ENCODE results near the gene INTS4.
"Not testable (repeated sequence)": the region's sequence is repeated elsewhere in the genome, so short reads cannot be mapped to it uniquely, and the experiment has no call there.

Gene INTS4

GRCh38 chr11:77909277-77909676 is 85.2 kb downstream of the INTS4 start:
- TF ChIP-seq, protein P1, sequence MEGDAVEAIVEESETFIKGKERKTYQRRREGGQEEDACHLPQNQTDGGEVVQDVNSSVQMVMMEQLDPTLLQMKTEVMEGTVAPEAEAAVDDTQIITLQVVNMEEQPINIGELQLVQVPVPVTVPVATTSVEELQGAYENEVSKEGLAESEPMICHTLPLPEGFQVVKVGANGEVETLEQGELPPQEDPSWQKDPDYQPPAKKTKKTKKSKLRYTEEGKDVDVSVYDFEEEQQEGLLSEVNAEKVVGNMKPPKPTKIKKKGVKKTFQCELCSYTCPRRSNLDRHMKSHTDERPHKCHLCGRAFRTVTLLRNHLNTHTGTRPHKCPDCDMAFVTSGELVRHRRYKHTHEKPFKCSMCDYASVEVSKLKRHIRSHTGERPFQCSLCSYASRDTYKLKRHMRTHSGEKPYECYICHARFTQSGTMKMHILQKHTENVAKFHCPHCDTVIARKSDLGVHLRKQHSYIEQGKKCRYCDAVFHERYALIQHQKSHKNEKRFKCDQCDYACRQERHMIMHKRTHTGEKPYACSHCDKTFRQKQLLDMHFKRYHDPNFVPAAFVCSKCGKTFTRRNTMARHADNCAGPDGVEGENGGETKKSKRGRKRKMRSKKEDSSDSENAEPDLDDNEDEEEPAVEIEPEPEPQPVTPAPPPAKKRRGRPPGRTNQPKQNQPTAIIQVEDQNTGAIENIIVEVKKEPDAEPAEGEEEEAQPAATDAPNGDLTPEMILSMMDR (IDR thresholded peaks at IDR 0.05; ENCODE audit: extremely low read depth, missing control alignments): no peak

DNA sequence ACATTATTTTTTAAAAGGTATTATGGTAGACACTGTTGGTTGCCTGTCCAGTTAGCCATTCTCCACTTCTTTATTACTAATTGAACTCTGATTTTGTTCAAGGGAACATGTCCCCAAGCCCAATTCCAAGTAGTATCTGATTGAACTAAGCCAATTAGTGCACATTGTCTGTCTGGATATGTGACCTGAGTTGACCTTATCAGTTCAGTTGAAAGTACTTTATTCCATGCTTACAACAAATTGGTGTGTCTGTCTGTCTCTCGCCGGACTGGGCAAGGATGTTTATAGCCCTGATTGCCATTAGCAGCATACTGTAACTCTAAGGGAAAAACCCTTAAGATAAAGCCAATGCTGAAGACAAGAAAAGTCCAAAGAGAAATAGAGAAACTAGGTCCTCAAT is 85.6 kb downstream of the INTS4 start:
- no peak for DNase-seq (ENCODE audit: low spot score)
- TF ChIP-seq, protein P1 (IDR thresholded peaks at IDR 0.05; ENCODE audit: extremely low read depth, missing control alignments): no peak

More at GRCh38 chr11:77909277-77909676, 85.2 kb downstream of the INTS4 start:
- no peak for DNase-seq (ENCODE audit: low spot score)

DNA sequence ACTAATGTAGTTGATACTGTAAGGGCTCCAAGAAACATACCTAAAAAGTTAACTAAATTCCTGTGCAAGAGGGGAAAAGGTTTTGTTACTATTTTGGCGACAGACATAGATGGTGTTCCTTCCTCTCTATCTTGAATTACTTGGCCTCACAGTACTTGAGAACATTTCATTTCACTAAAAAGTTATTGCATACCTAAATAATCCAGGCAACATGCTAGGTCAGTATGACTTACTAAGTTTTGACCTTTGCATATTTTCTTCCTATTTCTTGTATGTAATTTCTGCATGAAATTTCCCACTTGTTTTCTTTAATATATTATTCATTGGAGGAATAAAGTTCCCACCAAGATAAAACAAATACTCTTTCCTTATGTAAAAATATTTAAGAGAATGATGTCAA is 99.5 kb downstream of the INTS4 start:
- DNase-seq (ENCODE audit: low spot score): not testable (repeated sequence)

GRCh38 chr11:77891703-77892102 is 102.8 kb downstream of the INTS4 start:
- DNase-seq (ENCODE audit: low spot score): not testable (repeated sequence)

DNA sequence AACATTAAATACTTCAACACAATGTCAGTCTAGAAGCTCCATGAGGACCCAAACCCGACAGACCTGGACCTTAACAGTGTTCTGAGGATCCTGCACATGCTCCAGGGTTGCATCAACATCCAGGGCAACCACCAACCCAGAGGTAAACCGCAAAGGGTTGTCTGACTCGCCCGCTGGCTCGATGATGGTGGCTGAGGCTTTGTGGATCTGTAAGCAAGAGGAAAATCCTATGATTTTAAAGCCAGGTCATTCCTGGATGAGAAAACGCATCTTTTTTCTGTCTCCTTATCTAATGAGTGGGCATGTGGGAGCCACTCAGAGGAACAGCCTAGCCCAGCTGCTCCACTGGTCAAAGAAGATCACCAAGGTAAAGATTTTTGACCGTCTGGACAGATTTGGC is 103.2 kb downstream of the INTS4 start:
- DNase-seq (ENCODE audit: low spot score): not testable (repeated sequence)

- DNase-seq (ENCODE audit: low spot score): not testable (repeated sequence)
Observed at GRCh38 chr11:77890619-77891056, 103.8 kb downstream of the INTS4 start.

GRCh38 chr11:77890100-77890614 is 104.3 kb downstream of the INTS4 start:
- not testable (repeated sequence) for DNase-seq (ENCODE audit: low spot score)

GRCh38 chr11:77889045-77889444 is 105.4 kb downstream of the INTS4 start:
- not testable (repeated sequence) for DNase-seq (ENCODE audit: low spot score)

- no peak for DNase-seq (ENCODE audit: low spot score)
- TF ChIP-seq, protein P1 (IDR thresholded peaks at IDR 0.05; ENCODE audit: extremely low read depth, missing control alignments): no peak
Observed at GRCh38 chr11:77886401-77886800, 108.1 kb downstream of the INTS4 start.

- TF ChIP-seq, protein P1 (IDR thresholded peaks at IDR 0.05; ENCODE audit: extremely low read depth, missing control alignments): no peak
Observed at GRCh38 chr11:77884829-77885190, 109.7 kb downstream of the INTS4 start.

GRCh38 chr11:77884186-77884828 is 110.2 kb downstream of the INTS4 start:
- no peak for DNase-seq (ENCODE audit: low spot score)
- TF ChIP-seq, protein P1 (IDR thresholded peaks at IDR 0.05; ENCODE audit: extremely low read depth, missing control alignments): no peak

More at GRCh38 chr11:77884829-77885190, 109.7 kb downstream of the INTS4 start:
- no peak for DNase-seq (ENCODE audit: low spot score)

All from GM20000 (cell line).